ENCODE measurements around the gene ARHGAP22. TPM values are rescaled to one million over a fixed set of nuclear protein-coding genes. Genes with fewer than 3 reads are reported as not detected.
A peak's percentile ranks its signal among the peaks of the same experiment; 100 is the strongest.

The ARHGAP22 gene
- total and polyA plus RNA-seq, 2 of the 4 experiments (the other 2 are of a cell fraction), result 28.3 to 30.2 TPM

- Histone ChIP-seq H4K8ac (ENCODE audit: low read depth in 2 of 2, low read length in 2 of 2) (peak overlapping the region; percentile 72 to 77), H3K9me1 (ENCODE audit: insufficient read depth, low read length) (peaks cover 46% of the 10 kb centered on the region), H3K18ac (ENCODE audit: low read depth, low read length) (peak overlapping the region; percentile 8; the same call in 1 of the 2 replicates), H2BK120ac (ENCODE audit: low read depth, low read length) (peak overlapping the region; percentile 50), H3K27ac (ENCODE audit: insufficient read depth, low read length) (peak overlapping the region; percentile 44; the same call in 1 of the 2 replicates), H3K79me1 (ENCODE audit: low read depth in 1 of 2, low read length in 2 of 2) (peaks cover 46 to 91% of the 10 kb centered on the region in 2 experiments), H2BK15ac (ENCODE audit: low read depth, low read length) (peak overlapping the region; percentile 47; the same call in 1 of the 3 replicates), H3K23ac (ENCODE audit: low read depth, low read length) (no peak overlapping the region), H2BK5ac (ENCODE audit: low read depth, low read length, poor library complexity, severe bottlenecking) (peak overlapping the region; percentile 3), H3K4me1 (ENCODE audit: control insufficient read depth, insufficient read depth, low read length) (peaks cover 23% of the 10 kb centered on the region), H3K9me3 (ENCODE audit: control insufficient read depth, insufficient read depth, low read length) (no peaks in the 10 kb centered on the region), H2AFZ (replicated peaks; ENCODE audit: low read length, poor library complexity) (no peak overlapping the region), H4K91ac (ENCODE audit: insufficient read depth, low read depth, low read length) (peak overlapping the region; percentile 86), H2AK5ac (ENCODE audit: low read depth, low read length) (peak overlapping the region; percentile 45), H3K56ac (ENCODE audit: extremely low read depth, insufficient read depth, low read length) (no peak overlapping the region), H3K36me3 (ENCODE audit: control insufficient read depth, insufficient read depth, low read length) (no peaks in the 10 kb centered on the region), H3K9ac (ENCODE audit: low read depth, low read length) (no peak overlapping the region), H3K14ac (replicated peaks; ENCODE audit: low read depth, low read length) (peak overlapping the region; percentile 36; the same call in 1 of the 2 replicates), H2AK9ac (replicated peaks; ENCODE audit: low read depth, low read length, poor library complexity) (peak overlapping the region; percentile 84), H2BK20ac (ENCODE audit: low read depth, low read length) (peak overlapping the region; percentile 34), H3K4me2 (ENCODE audit: low read depth, low read length) (no peak overlapping the region), H4K5ac (ENCODE audit: low read depth, low read length) (peak overlapping the region; percentile 68), H3K4ac (ENCODE audit: low read depth, low read length) (peak overlapping the region; percentile 62), H3K27me3 (ENCODE audit: control insufficient read depth, insufficient read depth, low read length) (no peaks in the 10 kb centered on the region), H4K20me1 (ENCODE audit: insufficient read depth, low read length) (peaks cover 38% of the 10 kb centered on the region), H3K4me3 (ENCODE audit: insufficient read depth, low read depth, low read length) (no peak overlapping the region)
- dilution Hi-C loops (cut with HindIII; ENCODE audit: low sequenced_read_pairs, unreplicated experiment), result no loop called here
- POLR2A ChIA-PET (ENCODE audit: unreplicated experiment), result no interaction called here
- WGBS, 2 experiments (ENCODE audit: extremely low coverage in 2 of 2, insufficient read length in 1 of 2), result 100% methylated on average over 2 of the region's 17 CpGs; no CpG with 5 or more reads in 1 of the 2 experiments
- CTCF ChIA-PET, result no interaction called here
- DNase-seq (no peak), ATAC-seq (ENCODE audit: low read depth) (no peak)
- intact Hi-C loops (cut with micrococcal nuclease), result no loop called here
- no peak for TF ChIP-seq SMC3 (IDR thresholded peaks at IDR 0.05; ENCODE audit: low read depth, low read length)
- no peak for TF ChIP-seq CEBPB (IDR thresholded peaks at IDR 0.05; ENCODE audit: low read depth, low read length)
- TF ChIP-seq BHLHE40 (IDR thresholded peaks at IDR 0.05; ENCODE audit: low read depth, low read length), result no peak
- TF ChIP-seq CTCF (conservative IDR thresholded peaks at IDR 0.05; ENCODE audit: low read depth, low read length), result no peak
- TF ChIP-seq POLR2A (IDR thresholded peaks at IDR 0.05; ENCODE audit: low read depth, low read length), result no peak
- no peak for TF ChIP-seq CHD1 (IDR thresholded peaks at IDR 0.05; ENCODE audit: low read depth, low read length)
- TF ChIP-seq FOS (IDR thresholded peaks at IDR 0.05; ENCODE audit: low read depth, low read length), result no peak
- TF ChIP-seq NFE2L2 (IDR thresholded peaks at IDR 0.05; ENCODE audit: low read depth, low read length), result no peak
- no peak for TF ChIP-seq ELK1 (IDR thresholded peaks at IDR 0.05; ENCODE audit: borderline replicate concordance, low read depth, low read length)
- TF ChIP-seq MAZ (IDR thresholded peaks at IDR 0.05; ENCODE audit: borderline replicate concordance, low read depth, low read length), result no peak
- no peak for TF ChIP-seq RFX5 (IDR thresholded peaks at IDR 0.05; ENCODE audit: low read depth, low read length)
- no peak for TF ChIP-seq MXI1 (IDR thresholded peaks at IDR 0.05; ENCODE audit: borderline replicate concordance, low read depth, low read length)
- in situ Hi-C loops (cut with MboI; ENCODE audit: low sequenced_read_pairs), result no loop called here
- no TSS peak for BruUV-seq (replicated peaks)
These were observed 106.8 kb downstream of the ARHGAP22 start for GRCh38 chr10:48497780-48498770.

All from IMR-90 (cell line).